ENCODE measurements around the gene BRCA1.

BRCA1 gene

DNA sequence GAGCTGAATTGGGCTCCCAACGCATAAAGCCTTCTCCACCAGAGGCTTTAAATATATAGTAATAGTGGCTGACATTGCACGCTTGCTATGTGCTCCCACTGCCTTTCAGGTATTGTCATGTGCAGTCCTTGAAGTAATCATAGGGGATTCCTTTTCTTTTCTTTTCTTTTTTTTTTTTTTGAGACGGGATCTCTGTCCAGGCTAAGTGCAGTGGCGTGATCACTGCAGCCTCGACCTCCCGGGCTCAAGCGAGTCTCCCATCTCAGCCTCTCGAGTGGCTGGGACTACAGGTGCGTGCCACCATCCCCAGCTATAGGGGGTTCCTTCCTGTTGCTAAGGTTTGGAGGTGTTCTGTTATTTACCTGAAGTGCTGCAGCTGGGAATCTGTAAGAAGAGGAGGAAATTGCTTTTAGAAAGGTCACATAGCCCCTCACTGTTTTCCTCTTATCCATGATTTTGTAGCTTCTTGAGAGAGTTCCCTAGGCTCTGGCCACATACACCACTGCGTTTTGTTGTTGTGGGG lies 126.1 kb downstream of the BRCA1 start:
- DNase-seq, result no peak

DNA sequence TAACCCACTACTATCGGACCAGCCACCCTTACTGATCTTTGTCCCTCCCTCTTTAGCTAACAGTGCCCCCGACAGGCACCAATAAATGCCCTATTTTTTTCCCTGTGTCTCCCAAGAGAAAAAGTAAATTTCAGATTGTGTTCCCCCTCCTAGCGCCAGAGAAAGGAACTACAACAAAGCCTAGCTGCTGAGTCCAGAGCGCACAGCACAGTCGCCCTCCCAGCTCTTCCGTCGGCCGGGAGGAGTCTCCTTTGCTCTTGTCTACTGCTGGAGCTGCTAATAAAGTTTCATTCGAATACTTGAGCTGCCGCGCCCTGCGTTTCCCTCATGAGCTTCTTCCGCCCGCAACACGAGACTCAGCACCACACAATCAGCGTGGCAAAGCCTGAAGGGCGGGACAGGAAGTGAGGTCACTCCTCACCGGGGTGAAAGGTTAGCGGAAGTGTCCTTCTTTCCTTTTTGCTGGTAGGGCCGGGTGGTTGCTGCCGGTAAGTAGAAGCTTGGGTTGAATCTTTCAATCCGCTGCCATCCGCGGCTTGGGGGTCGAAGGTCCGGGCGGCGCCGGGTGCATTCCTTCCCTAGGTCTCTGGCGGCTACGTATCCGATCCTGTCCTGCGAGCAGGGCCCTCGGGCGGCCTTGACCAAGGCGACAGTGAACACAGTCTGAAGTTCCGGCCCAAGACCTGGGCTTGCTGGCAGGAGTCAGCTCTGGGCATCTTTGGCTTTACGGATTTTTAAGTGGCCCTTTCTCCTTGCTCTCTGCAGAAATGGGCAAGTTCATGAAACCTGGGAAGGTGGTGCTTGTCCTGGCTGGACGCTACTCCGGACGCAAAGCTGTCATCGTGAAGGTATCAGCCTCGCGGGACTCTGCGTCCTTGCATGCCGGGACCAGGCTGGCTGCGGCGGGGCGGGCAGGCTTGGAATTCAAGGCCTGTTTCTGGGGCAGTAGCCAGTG lies 126.9 kb downstream of the BRCA1 start, which contains the start of gene RPL27:
TSS of gene RPL27 (plus strand) at position 436 of the 955 bp plus-strand sequence. CDS start at position 768, 332 bp downstream.
- peak; percentile 98 to 99 for DNase-seq

DNA sequence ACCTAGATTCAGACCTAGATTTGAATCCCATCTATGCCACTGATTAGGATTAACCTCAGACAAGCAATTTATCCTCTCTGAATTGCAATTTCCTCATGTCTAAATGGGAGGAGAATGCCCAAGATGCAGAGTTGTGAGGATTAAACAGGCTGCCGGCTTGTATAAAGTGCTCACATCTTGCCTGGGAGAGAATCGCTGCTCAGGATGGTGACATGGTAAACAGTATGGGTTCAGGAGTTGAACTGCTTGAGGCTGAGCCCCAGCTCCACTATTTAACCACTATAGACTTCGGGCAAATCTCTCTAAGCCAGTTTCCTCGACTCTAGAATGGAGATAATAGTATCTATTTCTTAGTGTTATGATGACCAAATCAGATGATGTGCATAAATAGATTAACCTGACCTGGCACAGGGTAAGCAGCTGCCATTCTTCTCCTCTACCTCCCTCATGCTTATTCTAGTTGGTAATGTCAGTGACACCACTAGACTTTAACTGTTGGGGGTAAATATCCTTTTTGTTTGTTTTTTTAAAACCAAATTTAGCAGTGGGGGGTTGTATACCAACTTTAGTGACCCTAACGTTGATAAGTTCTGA lies 127.7 kb downstream of the BRCA1 start:
- DNase-seq, result no peak

Data from NCI-H446 (cell line).